HEK293 (cell line): Measurements from ENCODE around the gene ANO9.

ENCODE experiments used
- HOXA7 ChIP-seq: sonication (generic); formaldehyde crosslinking; IDR thresholded peaks from 2 replicates; pipeline ENCODE4 v1.8.1; 2022; ENCODE audit warnings: missing genetic modification reagents, borderline replicate concordance
- INSM2 ChIP-seq: fragments of 450-650 bp; formaldehyde crosslinking; IDR thresholded peaks from 2 replicates; pipeline ENCODE4 v1.5.1; 2016; ENCODE audit warnings: missing biosample characterization, missing genetic modification characterization
- KLF7 ChIP-seq: fragments of 450-650 bp; formaldehyde crosslinking; IDR thresholded peaks from 2 replicates; pipeline ENCODE4 v1.5.1; 2016; ENCODE audit warnings: missing biosample characterization, missing genetic modification characterization, borderline replicate concordance
- KLF9 ChIP-seq: fragments of 450-650 bp; formaldehyde crosslinking; IDR thresholded peaks from 2 replicates; pipeline ENCODE4 v1.5.1; 2016; ENCODE audit warnings: missing biosample characterization, missing genetic modification characterization, low read depth
- ZBTB17 ChIP-seq: fragments of 450-650 bp; formaldehyde crosslinking; IDR thresholded peaks from 2 replicates; pipeline ENCODE4 v1.5.1; 2016; ENCODE audit warnings: missing biosample characterization, missing genetic modification characterization
- ZFP69B ChIP-seq: fragments of 450-650 bp; formaldehyde crosslinking; IDR thresholded peaks from 2 replicates; pipeline ENCODE4 v1.5.1; 2016; ENCODE audit warnings: missing biosample characterization, missing genetic modification characterization
- ZNF488 ChIP-seq: fragments of 450-650 bp; formaldehyde crosslinking; IDR thresholded peaks from 2 replicates; pipeline ENCODE4 v1.5.1; 2016; ENCODE audit warnings: missing biosample characterization, missing genetic modification characterization
- ZNF521 ChIP-seq: fragments of 450-650 bp; formaldehyde crosslinking; IDR thresholded peaks from 2 replicates; pipeline ENCODE4 v1.5.1; 2017; ENCODE audit warnings: missing biosample characterization, mild to moderate bottlenecking, missing genetic modification characterization
- ZNF560 ChIP-seq: fragments of 450-650 bp; formaldehyde crosslinking; IDR thresholded peaks from 2 replicates; pipeline ENCODE4 v1.5.1; 2017; ENCODE audit warnings: missing biosample characterization, missing genetic modification characterization, borderline replicate concordance
- ZNF585B ChIP-seq: fragments of 450-650 bp; formaldehyde crosslinking; IDR thresholded peaks from 2 replicates; pipeline ENCODE4 v1.5.1; 2016; ENCODE audit warnings: missing biosample characterization, missing genetic modification characterization
- ZNF596 ChIP-seq: fragments of 450-650 bp; IDR thresholded peaks from 2 replicates; pipeline ENCODE4 v1.5.0; 2018; ENCODE audit warnings: missing biosample characterization, mild to moderate bottlenecking, missing genetic modification characterization, moderate library complexity
- ZNF623 ChIP-seq: fragments of 450-650 bp; formaldehyde crosslinking; IDR thresholded peaks from 2 replicates; pipeline ENCODE4 v1.5.1; 2016; ENCODE audit warnings: missing biosample characterization, missing genetic modification characterization
- ZNF707 ChIP-seq: fragments of 450-650 bp; formaldehyde crosslinking; IDR thresholded peaks from 2 replicates; pipeline ENCODE4 v1.5.1; 2016; ENCODE audit warnings: missing biosample characterization, missing genetic modification characterization
- ZNF792 ChIP-seq: fragments of 450-650 bp; formaldehyde crosslinking; IDR thresholded peaks from 2 replicates; pipeline ENCODE4 v1.5.1; 2016; ENCODE audit warnings: missing biosample characterization, missing genetic modification characterization
- ZSCAN4 ChIP-seq: fragments of 450-650 bp; formaldehyde crosslinking; IDR thresholded peaks from 2 replicates; pipeline ENCODE4 v1.5.1; 2017; ENCODE audit warnings: missing biosample characterization, missing genetic modification characterization
- ZXDB ChIP-seq: fragments of 450-650 bp; formaldehyde crosslinking; IDR thresholded peaks from 2 replicates; pipeline ENCODE4 v1.5.1; 2016; ENCODE audit warnings: missing biosample characterization, missing genetic modification characterization
- TF ChIP-seq, protein P1 (sequence below): fragments of 450-650 bp; formaldehyde crosslinking; IDR thresholded peaks from 2 replicates; pipeline ENCODE4 v1.5.1; 2017; ENCODE audit warnings: missing biosample characterization, missing genetic modification characterization
- TF ChIP-seq, protein P2 (sequence below): fragments of 450-650 bp; formaldehyde crosslinking; IDR thresholded peaks from 2 replicates; pipeline ENCODE4 v1.5.1; 2016; ENCODE audit warnings: missing biosample characterization, missing genetic modification characterization
- TF ChIP-seq, protein P3 (sequence below): fragments of 450-650 bp; formaldehyde crosslinking; IDR thresholded peaks from 2 replicates; pipeline ENCODE4; 2016; ENCODE audit warnings: missing biosample characterization, missing genetic modification characterization
- TF ChIP-seq, protein P4 (sequence below): fragments of 450-650 bp; formaldehyde crosslinking; IDR thresholded peaks from 2 replicates; pipeline ENCODE4 v1.5.1; 2016; ENCODE audit warnings: missing biosample characterization, missing genetic modification characterization
- TF ChIP-seq, protein P5 (sequence below): fragments of 450-650 bp; formaldehyde crosslinking; conservative IDR thresholded peaks from 2 replicates; pipeline ENCODE4 v1.5.1; 2016; ENCODE audit warnings: low read depth, missing biosample characterization, missing genetic modification characterization

ANO9 gene

DNA sequence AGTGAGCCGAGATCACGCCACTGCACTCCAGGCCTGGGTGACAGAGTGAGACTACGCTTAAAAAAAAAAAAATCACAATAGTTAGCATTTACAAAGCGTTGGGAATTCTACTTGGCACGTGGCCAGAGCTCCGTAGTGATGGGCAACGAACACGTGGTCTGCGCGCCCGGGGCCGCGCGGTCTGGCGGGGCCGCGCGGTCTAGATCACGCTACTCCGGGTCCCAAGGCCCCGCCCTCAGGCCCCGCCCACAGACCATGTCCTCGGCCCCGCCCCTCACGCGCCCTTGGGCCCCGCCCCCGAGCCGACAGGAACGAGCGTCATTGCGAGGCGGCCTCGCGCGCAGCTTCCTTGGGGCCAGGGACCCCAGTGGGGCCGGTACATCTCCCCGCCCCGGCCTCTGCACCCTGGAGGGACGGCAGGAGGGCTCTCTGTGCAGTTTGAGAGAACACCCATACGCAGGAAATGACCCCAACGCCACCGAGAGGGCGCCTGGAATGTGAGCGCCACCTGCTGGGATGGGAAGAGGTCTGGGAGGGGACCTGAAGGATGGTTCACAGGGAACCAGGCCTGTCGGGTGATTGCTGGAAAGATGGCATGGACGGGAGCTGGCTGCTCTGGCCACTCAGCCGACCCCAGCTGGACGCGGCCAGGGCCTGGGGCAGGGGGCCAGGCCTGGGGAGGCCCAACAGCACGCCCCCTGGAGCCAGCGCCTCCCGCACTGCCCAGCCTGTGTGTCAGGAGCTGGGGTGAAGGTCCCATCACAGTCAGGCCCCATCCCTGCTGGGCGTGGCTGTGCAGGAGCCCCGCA lies 6.3 kb upstream of the ANO9 start (continued):
- no peak for TF ChIP-seq ZNF488 (tag by site-specific recombination)
- TF ChIP-seq KLF7 (tag by site-specific recombination): 0 out of 2 replicates have a peak, but pooled peaks have one; percentile 56
- no peak for TF ChIP-seq ZNF560 (tag by site-specific recombination)
- TF ChIP-seq ZNF792 (tag by site-specific recombination): no peak
- peak; percentile 94 for TF ChIP-seq KLF9 (tag by site-specific recombination)
- no peak for TF ChIP-seq ZNF585B
- TF ChIP-seq ZFP69B: 0 out of 2 replicates have a peak, but pooled peaks have one; percentile 38
- no peak for TF ChIP-seq ZNF521 (tag by site-specific recombination)
- TF ChIP-seq ZNF623 (tag by site-specific recombination): no peak
- TF ChIP-seq ZSCAN4 (tag by site-specific recombination): no peak
- TF ChIP-seq, protein P1, sequence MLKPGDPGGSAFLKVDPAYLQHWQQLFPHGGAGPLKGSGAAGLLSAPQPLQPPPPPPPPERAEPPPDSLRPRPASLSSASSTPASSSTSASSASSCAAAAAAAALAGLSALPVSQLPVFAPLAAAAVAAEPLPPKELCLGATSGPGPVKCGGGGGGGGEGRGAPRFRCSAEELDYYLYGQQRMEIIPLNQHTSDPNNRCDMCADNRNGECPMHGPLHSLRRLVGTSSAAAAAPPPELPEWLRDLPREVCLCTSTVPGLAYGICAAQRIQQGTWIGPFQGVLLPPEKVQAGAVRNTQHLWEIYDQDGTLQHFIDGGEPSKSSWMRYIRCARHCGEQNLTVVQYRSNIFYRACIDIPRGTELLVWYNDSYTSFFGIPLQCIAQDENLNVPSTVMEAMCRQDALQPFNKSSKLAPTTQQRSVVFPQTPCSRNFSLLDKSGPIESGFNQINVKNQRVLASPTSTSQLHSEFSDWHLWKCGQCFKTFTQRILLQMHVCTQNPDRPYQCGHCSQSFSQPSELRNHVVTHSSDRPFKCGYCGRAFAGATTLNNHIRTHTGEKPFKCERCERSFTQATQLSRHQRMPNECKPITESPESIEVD (tag by site-specific recombination): no peak
- no peak for TF ChIP-seq INSM2 (tag by site-specific recombination)
- TF ChIP-seq, protein P2, sequence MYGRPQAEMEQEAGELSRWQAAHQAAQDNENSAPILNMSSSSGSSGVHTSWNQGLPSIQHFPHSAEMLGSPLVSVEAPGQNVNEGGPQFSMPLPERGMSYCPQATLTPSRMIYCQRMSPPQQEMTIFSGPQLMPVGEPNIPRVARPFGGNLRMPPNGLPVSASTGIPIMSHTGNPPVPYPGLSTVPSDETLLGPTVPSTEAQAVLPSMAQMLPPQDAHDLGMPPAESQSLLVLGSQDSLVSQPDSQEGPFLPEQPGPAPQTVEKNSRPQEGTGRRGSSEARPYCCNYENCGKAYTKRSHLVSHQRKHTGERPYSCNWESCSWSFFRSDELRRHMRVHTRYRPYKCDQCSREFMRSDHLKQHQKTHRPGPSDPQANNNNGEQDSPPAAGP (tag by site-specific recombination): peak; percentile 82; the same call in 1 of the 2 replicates
- TF ChIP-seq ZBTB17 (tag by site-specific recombination): peak; percentile 65
- no peak for TF ChIP-seq HOXA7 (CRISPR knock-in tag)
- TF ChIP-seq, protein P3, sequence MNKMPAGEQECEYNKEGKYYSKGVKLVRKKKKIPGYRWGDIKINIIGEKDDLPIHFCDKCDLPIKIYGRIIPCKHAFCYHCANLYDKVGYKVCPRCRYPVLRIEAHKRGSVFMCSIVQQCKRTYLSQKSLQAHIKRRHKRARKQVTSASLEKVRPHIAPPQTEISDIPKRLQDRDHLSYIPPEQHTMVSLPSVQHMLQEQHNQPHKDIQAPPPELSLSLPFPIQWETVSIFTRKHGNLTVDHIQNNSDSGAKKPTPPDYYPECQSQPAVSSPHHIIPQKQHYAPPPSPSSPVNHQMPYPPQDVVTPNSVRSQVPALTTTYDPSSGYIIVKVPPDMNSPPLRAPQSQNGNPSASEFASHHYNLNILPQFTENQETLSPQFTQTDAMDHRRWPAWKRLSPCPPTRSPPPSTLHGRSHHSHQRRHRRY: no peak
- TF ChIP-seq, protein P4, sequence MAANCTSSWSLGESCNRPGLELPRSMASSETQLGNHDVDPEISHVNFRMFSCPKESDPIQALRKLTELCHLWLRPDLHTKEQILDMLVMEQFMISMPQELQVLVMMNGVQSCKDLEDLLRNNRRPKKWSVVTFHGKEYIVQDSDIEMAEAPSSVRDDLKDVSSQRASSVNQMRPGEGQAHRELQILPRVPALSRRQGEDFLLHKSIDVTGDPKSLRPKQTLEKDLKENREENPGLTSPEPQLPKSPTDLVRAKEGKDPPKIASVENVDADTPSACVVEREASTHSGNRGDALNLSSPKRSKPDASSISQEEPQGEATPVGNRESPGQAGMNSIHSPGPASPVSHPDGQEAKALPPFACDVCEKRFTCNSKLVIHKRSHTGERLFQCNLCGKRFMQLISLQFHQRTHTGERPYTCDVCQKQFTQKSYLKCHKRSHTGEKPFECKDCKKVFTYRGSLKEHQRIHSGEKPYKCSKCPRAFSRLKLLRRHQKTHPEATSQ (tag by site-specific recombination): no peak
- no peak for TF ChIP-seq ZNF596 (tag by site-specific recombination)
- no peak for TF ChIP-seq ZNF707 (tag by site-specific recombination)
- TF ChIP-seq, protein P5, sequence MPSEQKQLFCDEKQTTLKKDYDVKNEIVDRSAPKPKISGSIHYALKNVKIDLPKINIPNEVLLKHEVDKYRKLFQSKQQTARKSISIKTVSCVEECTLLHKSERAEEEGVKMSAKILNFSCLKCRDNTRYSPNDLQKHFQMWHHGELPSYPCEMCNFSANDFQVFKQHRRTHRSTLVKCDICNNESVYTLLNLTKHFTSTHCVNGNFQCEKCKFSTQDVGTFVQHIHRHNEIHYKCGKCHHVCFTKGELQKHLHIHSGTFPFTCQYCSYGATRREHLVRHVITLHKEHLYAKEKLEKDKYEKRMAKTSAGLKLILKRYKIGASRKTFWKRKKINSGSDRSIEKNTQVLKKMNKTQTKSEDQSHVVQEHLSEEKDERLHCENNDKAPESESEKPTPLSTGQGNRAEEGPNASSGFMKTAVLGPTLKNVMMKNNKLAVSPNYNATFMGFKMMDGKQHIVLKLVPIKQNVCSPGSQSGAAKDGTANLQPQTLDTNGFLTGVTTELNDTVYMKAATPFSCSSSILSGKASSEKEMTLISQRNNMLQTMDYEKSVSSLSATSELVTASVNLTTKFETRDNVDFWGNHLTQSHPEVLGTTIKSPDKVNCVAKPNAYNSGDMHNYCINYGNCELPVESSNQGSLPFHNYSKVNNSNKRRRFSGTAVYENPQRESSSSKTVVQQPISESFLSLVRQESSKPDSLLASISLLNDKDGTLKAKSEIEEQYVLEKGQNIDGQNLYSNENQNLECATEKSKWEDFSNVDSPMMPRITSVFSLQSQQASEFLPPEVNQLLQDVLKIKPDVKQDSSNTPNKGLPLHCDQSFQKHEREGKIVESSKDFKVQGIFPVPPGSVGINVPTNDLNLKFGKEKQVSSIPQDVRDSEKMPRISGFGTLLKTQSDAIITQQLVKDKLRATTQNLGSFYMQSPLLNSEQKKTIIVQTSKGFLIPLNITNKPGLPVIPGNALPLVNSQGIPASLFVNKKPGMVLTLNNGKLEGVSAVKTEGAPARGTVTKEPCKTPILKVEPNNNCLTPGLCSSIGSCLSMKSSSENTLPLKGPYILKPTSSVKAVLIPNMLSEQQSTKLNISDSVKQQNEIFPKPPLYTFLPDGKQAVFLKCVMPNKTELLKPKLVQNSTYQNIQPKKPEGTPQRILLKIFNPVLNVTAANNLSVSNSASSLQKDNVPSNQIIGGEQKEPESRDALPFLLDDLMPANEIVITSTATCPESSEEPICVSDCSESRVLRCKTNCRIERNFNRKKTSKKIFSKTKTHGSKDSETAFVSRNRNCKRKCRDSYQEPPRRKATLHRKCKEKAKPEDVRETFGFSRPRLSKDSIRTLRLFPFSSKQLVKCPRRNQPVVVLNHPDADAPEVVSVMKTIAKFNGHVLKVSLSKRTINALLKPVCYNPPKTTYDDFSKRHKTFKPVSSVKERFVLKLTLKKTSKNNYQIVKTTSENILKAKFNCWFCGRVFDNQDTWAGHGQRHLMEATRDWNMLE (tag by site-specific recombination): no peak
- TF ChIP-seq ZXDB (tag by site-specific recombination): peak; percentile 75
